Measurements from ENCODE around the gene OR52E8. TPM values are rescaled to one million over a fixed set of nuclear protein-coding genes. Genes with fewer than 3 reads are reported as not detected.
A peak's percentile ranks its signal among the peaks of the same experiment; 100 is the strongest.

Gene OR52E8
- not detected in 2 replicates for total RNA-seq
- long read RNA-seq: 0 reads

DNA sequence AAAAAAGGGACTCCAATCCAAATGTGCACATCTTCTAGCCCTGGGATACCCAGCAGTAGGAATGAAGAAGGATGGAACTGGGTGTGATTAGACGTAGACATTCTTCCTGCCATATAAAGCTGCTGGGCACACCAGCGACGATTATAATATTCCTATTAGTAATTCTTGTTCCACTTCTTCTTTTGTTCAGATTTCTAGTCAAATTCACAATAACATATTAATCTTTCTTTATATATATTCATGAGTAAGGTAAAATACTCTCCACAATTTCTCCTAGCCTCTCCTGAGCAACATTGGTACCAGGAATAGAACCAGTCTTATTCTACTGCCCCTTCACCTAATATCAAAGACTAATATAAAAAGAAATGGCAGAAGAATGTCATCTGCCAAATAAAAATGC is at the start of gene OR52E8:
Gene OR52E8, minus strand, starts transcription at position 101 of the 400 bp plus-strand sequence. Its CDS starts 0 bp downstream, at position 101.
- no peak within 1 kb of the TSS for H3K27ac Mint-ChIP-seq (ENCODE audit: unreplicated experiment)
- no peak for TF ChIP-seq CTCF (IDR thresholded peaks at IDR 0.05)
- H3K4me3 Mint-ChIP-seq (ENCODE audit: unreplicated experiment): no peak within 1 kb of the TSS
- no peak for DNase-seq (ENCODE audit: extremely low spot score, unreplicated experiment)
- peaks cover 11% of the 10 kb centered on the region for H3K9me3 Mint-ChIP-seq (ENCODE audit: unreplicated experiment)
- peaks cover 4% of the 10 kb centered on the region for H3K27me3 Mint-ChIP-seq (ENCODE audit: unreplicated experiment)
- no peaks in the 10 kb centered on the region for H3K4me1 Mint-ChIP-seq (ENCODE audit: unreplicated experiment)
- H3K36me3 Mint-ChIP-seq (ENCODE audit: unreplicated experiment): no peaks in the 10 kb centered on the region

DNA sequence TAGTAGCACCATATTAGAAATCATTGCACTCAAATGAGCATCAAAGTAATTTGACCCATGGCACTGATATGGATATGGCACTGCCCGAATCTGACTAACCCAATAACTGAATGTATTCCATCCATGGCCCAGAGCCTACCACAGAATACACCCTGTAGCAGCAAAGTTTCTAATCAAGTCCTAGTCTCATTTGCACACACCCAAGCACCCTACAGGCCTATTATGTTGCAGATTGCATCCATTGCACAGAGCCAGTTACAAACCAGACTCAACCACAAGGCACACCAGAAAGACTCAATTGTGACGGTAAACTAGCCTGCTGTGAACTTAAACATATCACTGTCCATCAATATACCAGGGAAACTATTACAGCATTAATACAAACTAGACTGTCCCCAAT is 42.0 kb upstream of the OR52E8 start:
- DNase-seq (ENCODE audit: extremely low spot score, unreplicated experiment): no peak
- Mint-ChIP-seq H3K4me1 (ENCODE audit: unreplicated experiment) (no peaks in the 10 kb centered on the region), H3K9me3 (ENCODE audit: unreplicated experiment) (no peaks in the 10 kb centered on the region), H3K36me3 (ENCODE audit: unreplicated experiment) (no peaks in the 10 kb centered on the region), H3K4me3 (ENCODE audit: unreplicated experiment) (no peak overlapping the region), H3K27ac (ENCODE audit: unreplicated experiment) (no peak overlapping the region), H3K27me3 (ENCODE audit: unreplicated experiment) (peaks cover 4% of the 10 kb centered on the region)
- no peak for TF ChIP-seq CTCF (IDR thresholded peaks at IDR 0.05)

GRCh38 chr11:5892908-5893307 is 35.4 kb upstream of the OR52E8 start, which contains the start of gene OR52E5:
TSS of gene OR52E5 (plus strand) at chr11:5893208. CDS start at chr11:5900777, 7,569 bp downstream.
- DNase-seq (ENCODE audit: extremely low spot score, unreplicated experiment): no peak
- H3K4me3 Mint-ChIP-seq (ENCODE audit: unreplicated experiment): no peak within 1 kb of the TSS
- H3K4me1 Mint-ChIP-seq (ENCODE audit: unreplicated experiment): no peaks in the 10 kb centered on the region
- H3K36me3 Mint-ChIP-seq (ENCODE audit: unreplicated experiment): no peaks in the 10 kb centered on the region
- H3K27me3 Mint-ChIP-seq (ENCODE audit: unreplicated experiment): peaks cover under 1% of the 10 kb centered on the region
- H3K27ac Mint-ChIP-seq (ENCODE audit: unreplicated experiment): no peak within 1 kb of the TSS
- TF ChIP-seq CTCF (IDR thresholded peaks at IDR 0.05): no peak
- no peaks in the 10 kb centered on the region for H3K9me3 Mint-ChIP-seq (ENCODE audit: unreplicated experiment)

DNA sequence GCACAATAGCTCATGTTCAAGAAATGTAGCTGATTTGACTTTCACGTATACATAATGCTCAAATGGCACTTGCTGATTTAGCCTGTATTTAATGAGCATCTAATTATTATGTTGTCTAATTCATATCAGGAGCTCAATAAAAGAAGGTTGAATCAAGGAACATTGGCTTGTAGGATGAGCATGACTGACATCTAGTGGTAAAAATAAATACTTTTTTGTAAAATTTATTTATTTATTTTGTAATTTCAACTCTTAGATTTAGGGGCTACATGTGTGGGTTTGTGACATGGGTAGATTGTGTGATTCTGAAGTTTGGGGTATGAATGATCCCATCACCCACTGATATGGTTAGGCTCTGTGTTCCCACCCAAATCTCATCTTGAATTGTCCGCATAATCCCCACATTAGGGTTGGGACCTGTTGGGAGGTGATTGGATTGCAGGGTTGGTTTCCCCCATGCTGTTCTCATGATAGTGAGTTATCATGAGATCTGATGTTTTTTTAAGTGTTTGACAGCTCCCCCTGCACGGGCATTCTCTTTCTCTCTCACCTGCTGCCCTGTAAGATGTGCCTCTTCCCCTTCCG is 33.8 kb upstream of the OR52E8 start:
- Mint-ChIP-seq H3K27ac (ENCODE audit: unreplicated experiment) (no peak overlapping the region), H3K9me3 (ENCODE audit: unreplicated experiment) (no peaks in the 10 kb centered on the region), H3K27me3 (ENCODE audit: unreplicated experiment) (no peaks in the 10 kb centered on the region), H3K4me3 (ENCODE audit: unreplicated experiment) (no peak overlapping the region), H3K4me1 (ENCODE audit: unreplicated experiment) (no peaks in the 10 kb centered on the region), H3K36me3 (ENCODE audit: unreplicated experiment) (no peaks in the 10 kb centered on the region)
- peak; percentile 61 for TF ChIP-seq CTCF (IDR thresholded peaks at IDR 0.05)
- no peak for DNase-seq (ENCODE audit: extremely low spot score, unreplicated experiment)

- Mint-ChIP-seq H3K4me1 (ENCODE audit: unreplicated experiment) (no peaks in the 10 kb centered on the region), H3K27ac (ENCODE audit: unreplicated experiment) (no peak overlapping the region), H3K9me3 (ENCODE audit: unreplicated experiment) (no peaks in the 10 kb centered on the region), H3K36me3 (ENCODE audit: unreplicated experiment) (no peaks in the 10 kb centered on the region), H3K4me3 (ENCODE audit: unreplicated experiment) (no peak overlapping the region), H3K27me3 (ENCODE audit: unreplicated experiment) (peaks cover under 1% of the 10 kb centered on the region)
- DNase-seq (ENCODE audit: extremely low spot score, unreplicated experiment): no peak
- TF ChIP-seq CTCF (IDR thresholded peaks at IDR 0.05): no peak
These were observed 30.2 kb upstream of the OR52E8 start for GRCh38 chr11:5887661-5888060.
